IMR-90 (cell line): Measurements from ENCODE around the gene IL21R. TPM values are rescaled to one million over a fixed set of nuclear protein-coding genes. Genes with fewer than 3 reads are reported as not detected.

Experiments used
- ATAC-seq: fragments of 200-7000 bp; cut with Tn5 transposase; 2 replicates; pipeline ENCODE4 v1.9.1; 2020; ENCODE audit warnings: low read depth, mild to moderate bottlenecking, moderate library complexity
- BruUV-seq: library from RNA; stranded (reverse); fragments of 400-500 nt; replicated peaks from 2 replicates; lab custom pipeline; 2021; lab: Mats Ljungman, UMichigan
- CTCF ChIA-PET: fragments of 300-600 bp; formaldehyde crosslinking; extraction: SDS; loops from one replicate; lab custom pipeline; 2021; ENCODE audit warnings: antibody characterized with exemption; lab: Yijun Ruan, JAX
- POLR2A ChIA-PET: fragments of 300-600 bp; sonication (Branson Sonifier 250); formaldehyde crosslinking; loops from one replicate; lab custom pipeline; 2022; ENCODE audit warnings: antibody characterized with exemption; ENCODE audit not compliant: unreplicated experiment; lab: Charles Lee
- DNase-seq: peaks from one replicate; pipeline ENCODE4 v3.0.0; 2013
- H2AFZ ChIP-seq: replicated peaks from 2 replicates; pipeline ENCODE3; 2013; ENCODE audit warnings: low read length, mild to moderate bottlenecking; ENCODE audit not compliant: poor library complexity
- H2AK5ac ChIP-seq: 2 replicates; pipeline ENCODE4 v1.6.1; 2013; ENCODE audit warnings: low read depth, low read length, inconsistent platforms
- H2AK9ac ChIP-seq: replicated peaks from 2 replicates; pipeline ENCODE3; 2013; ENCODE audit warnings: mild to moderate bottlenecking, low read depth, low read length, moderate library complexity; ENCODE audit not compliant: poor library complexity
- H2BK120ac ChIP-seq: 2 replicates; pipeline ENCODE4 v1.6.1; 2013; ENCODE audit warnings: low read depth, low read length, inconsistent platforms
- H2BK15ac ChIP-seq: 3 replicates; pipeline ENCODE4 v1.6.1; 2013; ENCODE audit warnings: low read depth, low read length, inconsistent platforms
- H2BK20ac ChIP-seq: 2 replicates; pipeline ENCODE4 v1.6.1; 2013; ENCODE audit warnings: low read depth, mild to moderate bottlenecking, inconsistent platforms, low read length, moderate library complexity
- H2BK5ac ChIP-seq: 2 replicates; pipeline ENCODE4 v1.6.1; 2013; ENCODE audit warnings: mild to moderate bottlenecking, low read depth, low read length, inconsistent platforms; ENCODE audit not compliant: poor library complexity, severe bottlenecking
- H3K14ac ChIP-seq: replicated peaks from 2 replicates; pipeline ENCODE4 v1.6.1; 2013; ENCODE audit warnings: low read depth, low read length, inconsistent platforms
- H3K18ac ChIP-seq: 2 replicates; pipeline ENCODE4 v1.6.1; 2013; ENCODE audit warnings: low read depth, low read length, control low read depth
- H3K23ac ChIP-seq: 2 replicates; pipeline ENCODE4 v1.6.1; 2013; ENCODE audit warnings: low read depth, low read length, inconsistent platforms
- H3K27ac ChIP-seq: 2 replicates; pipeline ENCODE4 v1.5.1; 2013; ENCODE audit warnings: mild to moderate bottlenecking, control low read depth, low read length; ENCODE audit not compliant: insufficient read depth
- H3K27me3 ChIP-seq: 2 replicates; pipeline ENCODE4 v1.6.1; 2013; ENCODE audit warnings: low read length; ENCODE audit not compliant: control insufficient read depth, insufficient read depth
- H3K36me3 ChIP-seq: 2 replicates; pipeline ENCODE4 v1.6.1; 2013; ENCODE audit warnings: low read length, mixed read lengths; ENCODE audit not compliant: control insufficient read depth, insufficient read depth
- H3K4ac ChIP-seq: 2 replicates; pipeline ENCODE4 v1.6.1; 2013; ENCODE audit warnings: low read depth, low read length, inconsistent platforms
- H3K4me1 ChIP-seq: 2 replicates; pipeline ENCODE4 v1.6.1; 2013; ENCODE audit warnings: low read length, mixed read lengths; ENCODE audit not compliant: control insufficient read depth, insufficient read depth
- H3K4me2 ChIP-seq: 2 replicates; pipeline ENCODE4 v1.6.1; 2013; ENCODE audit warnings: low read depth, mild to moderate bottlenecking, control low read depth, low read length, moderate library complexity
- H3K4me3 ChIP-seq: 2 replicates; pipeline ENCODE4 v1.5.1; 2013; ENCODE audit warnings: low read depth, mild to moderate bottlenecking, control low read depth, low read length, moderate library complexity; ENCODE audit not compliant: insufficient read depth
- H3K56ac ChIP-seq: 2 replicates; pipeline ENCODE4 v1.6.1; 2013; ENCODE audit warnings: low read length, inconsistent platforms; ENCODE audit not compliant: insufficient read depth; ENCODE audit errors: extremely low read depth
- H3K79me1 ChIP-seq, 2 experiments: 2 replicates each; pipeline ENCODE4 v1.6.1; 2013; ENCODE audit warnings: low read length in 2 of 2, inconsistent platforms in 1 of 2, low read depth in 1 of 2
- H3K9ac ChIP-seq: 2 replicates; pipeline ENCODE4 v1.6.1; 2013; ENCODE audit warnings: low read depth, low read length, control low read depth
- H3K9me1 ChIP-seq: 2 replicates; pipeline ENCODE4 v1.6.1; 2013; ENCODE audit warnings: low read length, inconsistent platforms; ENCODE audit not compliant: insufficient read depth
- H3K9me3 ChIP-seq: 2 replicates; pipeline ENCODE4 v1.6.1; 2013; ENCODE audit warnings: low read length; ENCODE audit not compliant: control insufficient read depth, insufficient read depth
- H4K20me1 ChIP-seq: 2 replicates; pipeline ENCODE4 v1.6.1; 2013; ENCODE audit warnings: low read length, inconsistent platforms; ENCODE audit not compliant: insufficient read depth
- H4K5ac ChIP-seq: 2 replicates; pipeline ENCODE4 v1.6.1; 2013; ENCODE audit warnings: mild to moderate bottlenecking, low read depth, low read length, control low read depth
- H4K8ac ChIP-seq, 2 experiments: 2 replicates each; pipeline ENCODE4 v1.6.1; 2013; ENCODE audit warnings: low read depth in 2 of 2, low read length in 2 of 2, control low read depth in 1 of 2, inconsistent platforms in 1 of 2
- H4K91ac ChIP-seq: 2 replicates; pipeline ENCODE4 v1.6.1; 2013; ENCODE audit warnings: low read depth, low read length, inconsistent platforms; ENCODE audit not compliant: insufficient read depth
- BHLHE40 ChIP-seq: fragments of 150-350 bp; IDR thresholded peaks from 2 replicates; pipeline ENCODE4 v1.6.1; 2016; ENCODE audit warnings: mild to moderate bottlenecking, low read depth, low read length
- CEBPB ChIP-seq: IDR thresholded peaks from 2 replicates; pipeline ENCODE4 v1.6.1; 2012; ENCODE audit warnings: low read depth, low read length, improper control_type of control experiment
- CHD1 ChIP-seq: IDR thresholded peaks from 2 replicates; pipeline ENCODE4 v1.6.1; 2012; ENCODE audit warnings: low read depth, low read length, improper control_type of control experiment
- CTCF ChIP-seq: conservative IDR thresholded peaks from 2 replicates; pipeline ENCODE4 v1.5.1; 2012; ENCODE audit warnings: mild to moderate bottlenecking, low read depth, low read length, improper control_type of control experiment
- ELK1 ChIP-seq: fragments of 150-350 bp; IDR thresholded peaks from 2 replicates; pipeline ENCODE4 v1.6.1; 2016; ENCODE audit warnings: low read depth, mild to moderate bottlenecking, low read length, moderate library complexity, borderline replicate concordance
- FOS ChIP-seq: fragments of 150-350 bp; IDR thresholded peaks from 2 replicates; pipeline ENCODE4 v1.6.1; 2016; ENCODE audit warnings: low read depth, low read length
- MAFK ChIP-seq: IDR thresholded peaks from 2 replicates; pipeline ENCODE4 v1.6.1; 2012; ENCODE audit warnings: low read depth, low read length, improper control_type of control experiment
- MAZ ChIP-seq: IDR thresholded peaks from 2 replicates; pipeline ENCODE4 v1.6.1; 2012; ENCODE audit warnings: low read depth, mild to moderate bottlenecking, low read length, improper control_type of control experiment, moderate library complexity, borderline replicate concordance
- MXI1 ChIP-seq: IDR thresholded peaks from 2 replicates; pipeline ENCODE4 v1.6.1; 2012; ENCODE audit warnings: low read depth, mild to moderate bottlenecking, low read length, moderate library complexity, borderline replicate concordance
- NFE2L2 ChIP-seq: fragments of 150-350 bp; IDR thresholded peaks from 2 replicates; pipeline ENCODE4 v1.6.1; 2016; ENCODE audit warnings: low read depth, mild to moderate bottlenecking, low read length
- POLR2A ChIP-seq: IDR thresholded peaks from 2 replicates; pipeline ENCODE4 v1.6.1; 2012; ENCODE audit warnings: mild to moderate bottlenecking, low read depth, low read length
- RAD21 ChIP-seq: IDR thresholded peaks from 2 replicates; pipeline ENCODE4 v1.6.1; 2012; ENCODE audit warnings: low read length, improper control_type of control experiment
- RCOR1 ChIP-seq: IDR thresholded peaks from 2 replicates; pipeline ENCODE4 v1.6.1; 2012; ENCODE audit warnings: mild to moderate bottlenecking, low read length, improper control_type of control experiment; ENCODE audit not compliant: insufficient replicate concordance
- RFX5 ChIP-seq: IDR thresholded peaks from 2 replicates; pipeline ENCODE4 v1.8.0; 2012; ENCODE audit warnings: low read depth, mild to moderate bottlenecking, low read length, moderate library complexity
- SMC3 ChIP-seq: fragments of 150-350 bp; IDR thresholded peaks from 2 replicates; pipeline ENCODE4 v1.6.1; 2016; ENCODE audit warnings: low read depth, mild to moderate bottlenecking, antibody characterized with exemption, low read length, moderate library complexity
- USF2 ChIP-seq: fragments of 150-350 bp; IDR thresholded peaks from 2 replicates; pipeline ENCODE4 v1.6.1; 2017; ENCODE audit warnings: mild to moderate bottlenecking, antibody characterized with exemption, low read length, low read depth
- WGBS, 2 experiments: methylation state at CpG; one replicate each; pipeline versions ENCODE4 v1.1.5 to v1.1.7; 2013; ENCODE audit warnings: missing lambda C conversion rate in 2 of 2; ENCODE audit not compliant: insufficient read length in 1 of 2; ENCODE audit errors: extremely low coverage in 2 of 2; 5-methylcytosine and 5-hydroxymethylcytosine counted together
- dilution Hi-C: fragments of 300-500 bp; cut with HindIII; formaldehyde crosslinking; loops from one replicate; pipeline ENCODE4 v1.14.3; 2018; ENCODE audit warnings: low sequenced_read_pairs; ENCODE audit not compliant: unreplicated experiment
- in situ Hi-C: fragments of 300-500 bp; cut with MboI; formaldehyde crosslinking; loops from 3 replicates; pipeline ENCODE4 v1.14.3; 2019; ENCODE audit warnings: low sequenced_read_pairs, inconsistent platforms, mixed read lengths
- intact Hi-C: fragments of 100-400 bp; cut with micrococcal nuclease; formaldehyde crosslinking; loops from 2 replicates; pipeline ENCODE4 v1.10.0; 2022
- polyA plus RNA-seq, 3 experiments: library from polyadenylated mRNA; depleted of rRNA; stranded (reverse); fragments of >200 nt; gene quantifications; 2 replicates each; pipeline ENCODE4 v1.2.3, GENCODE V29; 2012; ENCODE audit warnings: low replicate concordance in 1 of 3
- total RNA-seq: library from RNA; depleted of rRNA; stranded (reverse); fragments of >200 nt; gene quantifications from 2 replicates; pipeline ENCODE4 v1.2.3, GENCODE V29; 2012

The IL21R gene
- total and polyA plus RNA-seq, 2 of the 4 experiments (the other 2 are of a cell fraction) = 0.72 to 0.97 TPM

- Histone ChIP-seq H4K91ac (no peak overlapping the region), H3K4me3 (no peak overlapping the region), H3K14ac (no peak overlapping the region), H2AK9ac (no peak overlapping the region), H3K36me3 (no peaks in the 10 kb centered on the region; the same call in 1 of the 2 replicates), H3K4me1 (no peaks in the 10 kb centered on the region), H3K79me1 (no peaks in the 10 kb centered on the region), H3K27ac (no peak overlapping the region), H3K9me1 (no peaks in the 10 kb centered on the region), H2BK20ac (no peak overlapping the region), H2BK120ac (no peak overlapping the region), H2AFZ (no peak overlapping the region), H3K27me3 (no peaks in the 10 kb centered on the region), H3K9ac (no peak overlapping the region), H4K8ac (no peak overlapping the region), H4K20me1 (no peaks in the 10 kb centered on the region), H2BK5ac (no peak overlapping the region), H2AK5ac (no peak overlapping the region), H3K4ac (no peak overlapping the region), H3K4me2 (no peak overlapping the region), H3K18ac (no peak overlapping the region), H2BK15ac (no peak overlapping the region), H4K5ac (no peak overlapping the region), H3K9me3 (no peaks in the 10 kb centered on the region), H3K23ac (no peak overlapping the region), H3K56ac (no peak overlapping the region)
- TF ChIP-seq MXI1 (no peak), BHLHE40 (no peak), RAD21 (no peak), USF2 (no peak), NFE2L2 (no peak), CEBPB (no peak), POLR2A (no peak), MAZ (no peak), SMC3 (no peak), ELK1 (no peak), MAFK (no peak), CHD1 (no peak), CTCF (no peak), FOS (no peak), RFX5 (no peak), RCOR1 (no peak)
- intact Hi-C loops = no loop called here
- ChIA-PET CTCF (no interaction called here), POLR2A (no interaction called here)
- DNase-seq (no peak), ATAC-seq (no peak)
- no CpG with 5 or more reads among the region's 2 CpGs for WGBS, 2 experiments
- BruUV-seq = no TSS peak
- dilution Hi-C loops = no loop called here
- in situ Hi-C loops = no loop called here
Measured at GRCh38 chr16:27413956-27414355, 12.0 kb downstream of the IL21R start.
